ENCODE results near the gene SLC25A17. TPM values are rescaled to one million over a fixed set of nuclear protein-coding genes. Genes with fewer than 3 reads are reported as not detected.

Gene SLC25A17
- total RNA-seq, 2 experiments from 2014 or later = 17.1 to 17.5 TPM

GRCh38 chr22:40743768-40744167 lies 75.4 kb downstream of the SLC25A17 start:
- peaks cover 2% of the 10 kb centered on the region for H3K9me3 Mint-ChIP-seq
- no peaks in the 10 kb centered on the region for H3K36me3 Mint-ChIP-seq (ENCODE audit: low read depth)
- DNase-seq = no peak
- no peaks in the 10 kb centered on the region for H3K27me3 Mint-ChIP-seq
- ChIA-PET CTCF (no interaction called here), POLR2A (no interaction called here)
- H3K4me3 Mint-ChIP-seq = no peak overlapping the region
- H3K4me1 Mint-ChIP-seq = no peaks in the 10 kb centered on the region
- no peak overlapping the region for H3K27ac Mint-ChIP-seq

GRCh38 chr22:40741116-40741515 lies 78.0 kb downstream of the SLC25A17 start:
- no peak for DNase-seq
- no peak overlapping the region for H3K4me3 Mint-ChIP-seq
- ChIA-PET CTCF (interaction anchor here (0.6 to 1.4 kb wide), 2 partner anchors 57 to 158 kb away, joined by 3 read pairs; no protein-coding TSS in a partner anchor), POLR2A (no interaction called here)
- no peaks in the 10 kb centered on the region for H3K36me3 Mint-ChIP-seq (ENCODE audit: low read depth)
- no peaks in the 10 kb centered on the region for H3K9me3 Mint-ChIP-seq
- H3K27me3 Mint-ChIP-seq = no peaks in the 10 kb centered on the region
- H3K27ac Mint-ChIP-seq = no peak overlapping the region
- H3K4me1 Mint-ChIP-seq = no peaks in the 10 kb centered on the region

GRCh38 chr22:40739721-40740120 lies 79.4 kb downstream of the SLC25A17 start:
- Mint-ChIP-seq H3K36me3 (ENCODE audit: low read depth) (no peaks in the 10 kb centered on the region), H3K27ac (no peak overlapping the region), H3K4me1 (no peaks in the 10 kb centered on the region), H3K27me3 (no peaks in the 10 kb centered on the region), H3K9me3 (no peaks in the 10 kb centered on the region), H3K4me3 (no peak overlapping the region)
- POLR2A ChIA-PET = no interaction called here
- CTCF ChIA-PET = no interaction called here
- no peak for DNase-seq

GRCh38 chr22:40733919-40734318 lies 85.2 kb downstream of the SLC25A17 start:
- no peak for DNase-seq
- Mint-ChIP-seq H3K36me3 (ENCODE audit: low read depth) (peaks cover 4% of the 10 kb centered on the region), H3K27me3 (no peaks in the 10 kb centered on the region), H3K27ac (no peak overlapping the region), H3K4me1 (peaks cover 29% of the 10 kb centered on the region), H3K9me3 (no peaks in the 10 kb centered on the region), H3K4me3 (no peak overlapping the region)
- ChIA-PET POLR2A (no interaction called here), CTCF (no interaction called here)

- Mint-ChIP-seq H3K4me1 (peaks cover 38% of the 10 kb centered on the region), H3K36me3 (ENCODE audit: low read depth) (peaks cover 4% of the 10 kb centered on the region), H3K27me3 (no peaks in the 10 kb centered on the region), H3K9me3 (no peaks in the 10 kb centered on the region), H3K4me3 (no peak overlapping the region), H3K27ac (peak overlapping the region; percentile 67)
- ChIA-PET POLR2A (no interaction called here), CTCF (no interaction called here)
- no peak for DNase-seq
Measured at GRCh38 chr22:40732999-40733292, 86.2 kb downstream of the SLC25A17 start.

GRCh38 chr22:40729284-40729683 lies 89.9 kb downstream of the SLC25A17 start:
- Mint-ChIP-seq H3K9me3 (no peaks in the 10 kb centered on the region), H3K27ac (no peak overlapping the region), H3K36me3 (ENCODE audit: low read depth) (peaks cover 4% of the 10 kb centered on the region), H3K4me3 (no peak overlapping the region), H3K27me3 (peaks cover 1% of the 10 kb centered on the region), H3K4me1 (peaks cover 53% of the 10 kb centered on the region)
- ChIA-PET POLR2A (interaction anchor here (1.1 to 1.2 kb wide), 1 partner anchor 18 kb away, joined by 3 to 4 read pairs; no protein-coding TSS in a partner anchor), CTCF (interaction anchor here (1.0 to 1.7 kb wide), 5 partner anchors 17 to 205 kb away, joined by 3 to 8 read pairs (median 3); no protein-coding TSS in a partner anchor)
- no peak for DNase-seq

- Mint-ChIP-seq H3K9me3 (no peaks in the 10 kb centered on the region), H3K27me3 (peaks cover 1% of the 10 kb centered on the region), H3K27ac (peak overlapping the region; percentile 34), H3K36me3 (ENCODE audit: low read depth) (peaks cover 4% of the 10 kb centered on the region), H3K4me1 (peaks cover 51% of the 10 kb centered on the region), H3K4me3 (peak overlapping the region; percentile 21)
- peak; percentile 68 for DNase-seq
- CTCF ChIA-PET = interaction anchor here (1.0 to 1.7 kb wide), 4 partner anchors 17 to 204 kb away, joined by 3 to 8 read pairs (median 3); no protein-coding TSS in a partner anchor
- POLR2A ChIA-PET = interaction anchor here (1.1 kb wide), 1 partner anchor 17 kb away, joined by 4 read pairs; no protein-coding TSS in a partner anchor
Measured at GRCh38 chr22:40728731-40729189, 90.4 kb downstream of the SLC25A17 start.

GRCh38 chr22:40727964-40728615 lies 91.1 kb downstream of the SLC25A17 start:
- Mint-ChIP-seq H3K27ac (peak overlapping the region; percentile 56), H3K27me3 (peaks cover 1% of the 10 kb centered on the region), H3K4me3 (no peak overlapping the region), H3K9me3 (no peaks in the 10 kb centered on the region), H3K36me3 (ENCODE audit: low read depth) (peaks cover 4% of the 10 kb centered on the region), H3K4me1 (peaks cover 50% of the 10 kb centered on the region)
- ChIA-PET CTCF (interaction anchor here (1.0 to 1.7 kb wide), 4 partner anchors 16 to 203 kb away, joined by 3 to 8 read pairs (median 3); no protein-coding TSS in a partner anchor), POLR2A (interaction anchor here (1.1 kb wide), 1 partner anchor 17 kb away, joined by 4 read pairs; no protein-coding TSS in a partner anchor)
- DNase-seq = no peak

GRCh38 chr22:40727070-40727963 lies 91.8 kb downstream of the SLC25A17 start:
- Mint-ChIP-seq H3K27me3 (peaks cover 1% of the 10 kb centered on the region), H3K9me3 (no peaks in the 10 kb centered on the region), H3K27ac (peak overlapping the region; percentile 50), H3K4me3 (no peak overlapping the region), H3K4me1 (peaks cover 44% of the 10 kb centered on the region), H3K36me3 (ENCODE audit: low read depth) (peaks cover 4% of the 10 kb centered on the region)
- ChIA-PET POLR2A (interaction anchor here (1.6 kb wide), 1 partner anchor 10 kb away, joined by 6 read pairs; no protein-coding TSS in a partner anchor), CTCF (interaction anchor here (0.7 to 1.7 kb wide), 5 partner anchors 8 to 91 kb away, joined by 3 to 8 read pairs (median 4); no protein-coding TSS in a partner anchor)
- no peak for DNase-seq

- no peak for DNase-seq
- ChIA-PET CTCF (interaction anchor here (0.7 to 1.5 kb wide), 4 partner anchors 9 to 92 kb away, joined by 3 to 5 read pairs (median 4); no protein-coding TSS in a partner anchor), POLR2A (interaction anchor here (1.6 kb wide), 1 partner anchor 9 kb away, joined by 6 read pairs; no protein-coding TSS in a partner anchor)
- peaks cover 1% of the 10 kb centered on the region for H3K27me3 Mint-ChIP-seq
- H3K36me3 Mint-ChIP-seq (ENCODE audit: low read depth) = peaks cover 3% of the 10 kb centered on the region
- H3K27ac Mint-ChIP-seq = peak overlapping the region; percentile 60
- H3K9me3 Mint-ChIP-seq = no peaks in the 10 kb centered on the region
- H3K4me1 Mint-ChIP-seq = peaks cover 39% of the 10 kb centered on the region
- peak overlapping the region; percentile 24 for H3K4me3 Mint-ChIP-seq
Measured at GRCh38 chr22:40726514-40726913, 92.6 kb downstream of the SLC25A17 start.

- CTCF ChIA-PET = interaction anchor here (0.6 kb wide), 1 partner anchor 26 kb away, joined by 4 read pairs; no protein-coding TSS in a partner anchor
- POLR2A ChIA-PET = no interaction called here
- no peak for DNase-seq
- no peak overlapping the region for H3K4me3 Mint-ChIP-seq
- H3K27ac Mint-ChIP-seq = no peak overlapping the region
- peaks cover 8% of the 10 kb centered on the region for H3K27me3 Mint-ChIP-seq
- no peaks in the 10 kb centered on the region for H3K9me3 Mint-ChIP-seq
- H3K4me1 Mint-ChIP-seq = peaks cover 19% of the 10 kb centered on the region
- H3K36me3 Mint-ChIP-seq (ENCODE audit: low read depth) = no peaks in the 10 kb centered on the region
Measured at GRCh38 chr22:40723396-40723933, 95.7 kb downstream of the SLC25A17 start.

GRCh38 chr22:40721266-40721665 lies 97.9 kb downstream of the SLC25A17 start:
- no peak overlapping the region for H3K4me3 Mint-ChIP-seq
- no peaks in the 10 kb centered on the region for H3K36me3 Mint-ChIP-seq (ENCODE audit: low read depth)
- peaks cover 13% of the 10 kb centered on the region for H3K27me3 Mint-ChIP-seq
- peaks cover 7% of the 10 kb centered on the region for H3K4me1 Mint-ChIP-seq
- ChIA-PET POLR2A (interaction anchor here (1.0 kb wide), 1 partner anchor 9 kb away, joined by 4 read pairs; no protein-coding TSS in a partner anchor), CTCF (interaction anchor here (0.6 to 1.9 kb wide), 2 partner anchors 33 to 38 kb away, joined by 3 to 6 read pairs; no protein-coding TSS in a partner anchor)
- no peak overlapping the region for H3K27ac Mint-ChIP-seq
- H3K9me3 Mint-ChIP-seq = no peaks in the 10 kb centered on the region
- DNase-seq = no peak
